HepG2 (cell line): ENCODE results near the gene HAS3. TPM values are rescaled to one million over a fixed set of nuclear protein-coding genes. Genes with fewer than 3 reads are reported as not detected.

Source experiments
- ATAC-seq: fragments of 200-7000 bp; cut with Tn5 transposase; 3 replicates; pipeline ENCODE4 v1.9.1; 2020; ENCODE audit warnings: mild to moderate bottlenecking, moderate library complexity
- BruUV-seq: library from RNA; stranded (reverse); fragments of 400-500 nt; replicated peaks from 2 replicates; lab custom pipeline; 2021; lab: Mats Ljungman, UMichigan
- CTCF ChIA-PET: fragments of 300-600 bp; formaldehyde crosslinking; extraction: SDS; loops from one replicate; lab custom pipeline; 2021; ENCODE audit warnings: low total read pairs, inconsistent platforms, low intra/inter-chr PET ratio; lab: Yijun Ruan, JAX
- POLR2A ChIA-PET: fragments of 350-600 bp; sonication (Branson Sonifier 250); formaldehyde crosslinking; loops from one replicate; lab custom pipeline; 2020; ENCODE audit warnings: antibody characterized with exemption, inconsistent platforms; lab: Yijun Ruan, JAX
- DNase-seq: peaks from one replicate; pipeline ENCODE4 v3.0.0-alpha.2; 2015; ENCODE audit warnings: low spot score
- FAIRE-seq: peaks from 3 replicates; lab custom pipeline; 2011; peaks lifted over from hg19 to GRCh38; lab: Jason Lieb, UNC
- H2AFZ ChIP-seq: one replicate; pipeline ENCODE4 v1.6.1; 2011; ENCODE audit warnings: low read length, inconsistent platforms
- H3K27ac ChIP-seq: fragments of 300-600 bp; 3 replicates; pipeline ENCODE4 v1.8.0; 2011; ENCODE audit warnings: mixed run types, mild to moderate bottlenecking, mixed read lengths, low read length, inconsistent platforms; ENCODE audit not compliant: insufficient read depth; ENCODE audit errors: extremely low read length
- H3K27me3 ChIP-seq, 2 experiments: fragments of 200-600 bp in 1 of 2; 2 replicates in 1 of 2; 3 replicates in 1 of 2; pipeline versions ENCODE4 v1.6.0 to v1.8.0; 2011; ENCODE audit warnings: low read length in 2 of 2, mild to moderate bottlenecking in 2 of 2, moderate library complexity in 2 of 2, inconsistent platforms in 1 of 2; ENCODE audit not compliant: insufficient read depth in 2 of 2, control insufficient read depth in 1 of 2
- H3K36me3 ChIP-seq, 2 experiments: fragments of 200-600 bp in 1 of 2; replicated peaks in 1 of 2; 2 replicates in 1 of 2; 3 replicates in 1 of 2; pipeline versions ENCODE4 v1.5.1 to v1.8.0; 2011; ENCODE audit warnings: low read length in 2 of 2, inconsistent platforms in 1 of 2; ENCODE audit not compliant: insufficient read depth in 2 of 2, control insufficient read depth in 1 of 2
- H3K4me1 ChIP-seq: 2 replicates; pipeline ENCODE4 v1.5.1; 2012; ENCODE audit warnings: low read length, inconsistent platforms; ENCODE audit not compliant: insufficient read depth
- H3K4me2 ChIP-seq: 2 replicates; pipeline ENCODE4 v1.6.0; 2011; ENCODE audit warnings: low read depth, low read length, inconsistent platforms
- H3K4me3 ChIP-seq, 3 experiments: fragments of 200-600 bp in 1 of 3; sonication (generic), shearing (Covaris generic) in 1 of 3; replicated peaks in 1 of 3; 2 replicates each; pipeline ENCODE4 v1.5.1; 2011 to 2016; ENCODE audit warnings: low read length in 3 of 3, inconsistent platforms in 2 of 3, low read depth in 2 of 3, mild to moderate bottlenecking in 2 of 3, control low read depth in 1 of 3, mixed read lengths in 1 of 3; ENCODE audit not compliant: insufficient read depth in 1 of 3
- H3K79me2 ChIP-seq: one replicate; pipeline ENCODE4 v1.6.1; 2011; ENCODE audit warnings: low read length, inconsistent platforms; ENCODE audit not compliant: insufficient read depth
- H3K9ac ChIP-seq: 2 replicates; pipeline ENCODE4 v1.6.0; 2011; ENCODE audit warnings: mild to moderate bottlenecking, low read depth, low read length, inconsistent platforms; ENCODE audit not compliant: insufficient read depth
- H3K9me3 ChIP-seq: 2 replicates; pipeline ENCODE4 v1.5.1; 2012; ENCODE audit warnings: mild to moderate bottlenecking, low read length
- H4K20me1 ChIP-seq: 2 replicates; pipeline ENCODE4 v1.6.0; 2011; ENCODE audit warnings: inconsistent platforms, mild to moderate bottlenecking, low read length, moderate library complexity; ENCODE audit not compliant: insufficient read depth
- CAMTA2 ChIP-seq: sonication (generic); formaldehyde crosslinking; IDR thresholded peaks from 2 replicates; pipeline ENCODE4 v1.4.0; 2020; ENCODE audit warnings: mild to moderate bottlenecking, missing genetic modification reagents, borderline replicate concordance
- CCDC6 ChIP-seq: sonication (generic); formaldehyde crosslinking; IDR thresholded peaks from 2 replicates; pipeline ENCODE4 v1.8.1; 2022; ENCODE audit warnings: mild to moderate bottlenecking, missing genetic modification reagents, moderate library complexity
- HOXA3 ChIP-seq: sonication (generic); formaldehyde crosslinking; IDR thresholded peaks from 2 replicates; pipeline ENCODE4 v1.5.0; 2020; ENCODE audit warnings: missing genetic modification reagents
- SMAD3 ChIP-seq: sonication (generic); formaldehyde crosslinking; IDR thresholded peaks from 2 replicates; pipeline ENCODE4 v1.4.0; 2020; ENCODE audit warnings: missing genetic modification reagents
- TMF1 ChIP-seq: sonication (generic); formaldehyde crosslinking; IDR thresholded peaks from 2 replicates; pipeline ENCODE4 v1.8.1; 2022; ENCODE audit warnings: low read depth, missing genetic modification reagents
- ZMAT3 ChIP-seq: sonication (generic); formaldehyde crosslinking; conservative IDR thresholded peaks from 2 replicates; pipeline ENCODE4 v1.7.0; 2021; ENCODE audit warnings: missing genetic modification reagents
- ZNF205 ChIP-seq: IDR thresholded peaks from 2 replicates; pipeline ENCODE4 v1.6.1; 2018; ENCODE audit warnings: missing biosample characterization, missing genetic modification reagents
- ZNF235 ChIP-seq: sonication (generic); formaldehyde crosslinking; IDR thresholded peaks from 2 replicates; pipeline ENCODE4 v1.8.1; 2023; ENCODE audit warnings: mild to moderate bottlenecking, missing genetic modification reagents, borderline replicate concordance
- ZNF607 ChIP-seq: sonication (generic); formaldehyde crosslinking; IDR thresholded peaks from 2 replicates; pipeline ENCODE4 v1.5.1; 2020; ENCODE audit warnings: missing genetic modification reagents, mild to moderate bottlenecking, borderline replicate concordance
- ZNF652 ChIP-seq: IDR thresholded peaks from 2 replicates; pipeline ENCODE4 v1.6.1; 2016; ENCODE audit warnings: low read depth, borderline replicate concordance
- WGBS: methylation state at CpG from one replicate; pipeline ENCODE4 v1.1.6; 2017; ENCODE audit warnings: low lambda C conversion rate; 5-methylcytosine and 5-hydroxymethylcytosine counted together
- in situ Hi-C: cut with HindIII; loops from 2 replicates; pipeline ENCODE4 v1.10.0; 2017; ENCODE audit warnings: low pct_unique_long_range_greater_than_20kb; ENCODE audit not compliant: extremely low pct_ligation_motif_present
- intact Hi-C: fragments of 100-400 bp; cut with micrococcal nuclease; formaldehyde crosslinking; loops from one replicate; pipeline ENCODE4 v1.10.0; 2022; ENCODE audit not compliant: unreplicated experiment
- polyA plus RNA-seq, 8 experiments: library from polyadenylated mRNA; depleted of rRNA in 3 of 8; stranded (reverse) in 7 of 8; unstranded in 1 of 8; fragments of >200 nt; fragmentation: Illumina TruSeq in 4 of 8; extraction: Trizol in 4 of 8; gene quantifications; 2 replicates each; pipeline versions ENCODE4 v1.2.1 to v1.2.3, GENCODE V29; 2011 to 2016; ENCODE audit warnings: low read depth in 4 of 8, missing spikeins in 1 of 8, mixed read lengths in 1 of 8; ENCODE audit not compliant: insufficient read depth in 1 of 8
- total RNA-seq, 5 experiments: library from RNA; depleted of rRNA; stranded (reverse); fragments of >200 nt; fragmentation: Illumina TruSeq; extraction: Trizol; gene quantifications; 2 replicates each; pipeline ENCODE4 v1.2.3, GENCODE V29; 2016; ENCODE audit warnings: low read depth in 1 of 5
- TF ChIP-seq, protein P1 (sequence below): sonication (generic); formaldehyde crosslinking; IDR thresholded peaks from 2 replicates; pipeline ENCODE4 v1.4.0; 2020; ENCODE audit warnings: missing genetic modification reagents, low read depth, mild to moderate bottlenecking, borderline replicate concordance
- TF ChIP-seq, protein P2 (sequence below): sonication (generic); formaldehyde crosslinking; IDR thresholded peaks from 2 replicates; pipeline ENCODE4 v1.4.0; 2020; ENCODE audit warnings: missing genetic modification reagents
- TF ChIP-seq, protein P3 (sequence below): sonication (generic); formaldehyde crosslinking; IDR thresholded peaks from 2 replicates; pipeline ENCODE4 v1.8.1; 2023; ENCODE audit warnings: mild to moderate bottlenecking, moderate library complexity, missing genetic modification reagents
- TF ChIP-seq, protein P4 (sequence below): sonication (generic); formaldehyde crosslinking; IDR thresholded peaks from 2 replicates; pipeline ENCODE4 v1.8.0; 2022; ENCODE audit warnings: missing genetic modification reagents, mild to moderate bottlenecking, inconsistent platforms, borderline replicate concordance
- TF ChIP-seq, protein P5 (sequence below): IDR thresholded peaks from 2 replicates; pipeline ENCODE4 v1.6.1; 2016; ENCODE audit warnings: missing genetic modification reagents, missing compliant biosample characterization

HAS3 gene
- total and polyA plus RNA-seq, 2 of the 13 experiments (the other 11 are each of a cell fraction or from before 2014, with no cell fraction given): 0.04 to 0.30 TPM

DNA sequence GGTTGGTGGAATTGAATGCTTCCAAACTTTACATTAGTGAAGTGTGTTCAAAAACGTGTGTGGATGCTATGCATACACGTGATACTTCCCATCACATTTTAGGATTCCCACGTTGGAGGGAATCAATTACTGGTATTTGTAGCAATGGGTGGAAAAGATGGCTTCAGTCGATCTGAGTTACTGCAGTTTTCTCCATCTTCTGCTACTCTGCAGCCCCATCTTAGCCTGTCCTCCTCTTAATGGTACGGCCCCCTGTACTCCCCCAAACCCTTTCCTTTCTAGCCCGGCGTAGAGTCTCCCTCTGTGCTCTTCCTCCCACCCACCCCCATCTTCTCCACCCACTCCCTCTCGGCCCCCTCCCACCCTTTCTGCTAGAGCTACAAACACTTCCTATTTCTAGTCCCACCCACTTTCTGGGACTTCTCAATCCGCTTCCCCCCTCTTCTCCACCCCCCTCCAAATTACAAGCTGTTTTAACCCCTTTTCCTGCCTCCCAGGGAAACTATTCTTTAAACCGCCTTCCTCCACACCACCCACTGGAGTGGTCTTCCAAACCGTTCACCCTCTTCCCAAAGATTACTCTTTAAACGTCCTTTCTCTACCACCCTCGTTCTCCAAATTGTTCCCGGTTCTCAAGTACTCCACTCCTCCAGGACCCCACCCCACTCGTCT lies 25.9 kb downstream of the HAS3 start:
- ChIA-PET POLR2A (interaction anchor here (0.6 to 1.5 kb wide), 3 partner anchors 19 to 268 kb away, joined by 3 read pairs; no protein-coding TSS in a partner anchor), CTCF (no interaction called here)
- Histone ChIP-seq H3K9ac (peak overlapping the region; percentile 99), H3K4me2 (peak overlapping the region; percentile 77), H3K27me3 (no peaks in the 10 kb centered on the region; a peak in 1 of 5 replicates), H3K9me3 (no peaks in the 10 kb centered on the region), H3K27ac (peak overlapping the region; percentile 97), H3K4me3 (peak overlapping the region; percentile 87 to 98 (median 91)), H3K79me2 (peaks cover 65% of the 10 kb centered on the region), H3K4me1 (peaks cover 50% of the 10 kb centered on the region), H3K36me3 (peaks cover 0 to 15% of the 10 kb centered on the region in 2 experiments; a peak in 3 of 5 replicates), H2AFZ (no peak overlapping the region), H4K20me1 (0 out of 2 replicates have a peak, but pooled peaks cover 3% of the 10 kb centered on the region)
- no TSS peak for BruUV-seq
- no peak for FAIRE-seq
- in situ Hi-C loops (no loop called here), intact Hi-C loops (loop anchor here (10.0 kb wide), 1 partner anchor 607 kb away; no protein-coding TSS in a partner anchor)
- 6% methylated on average over 15 of the region's 15 CpGs for WGBS
- ATAC-seq: no peak; the same call in 2 of the 3 replicates
- no peak for DNase-seq
- TF ChIP-seq ZNF652 (0 out of 2 replicates have a peak, but pooled peaks have one; percentile 30), SMAD3 (CRISPR knock-in tag) (peak; percentile 12; the same call in 1 of the 2 replicates), ZNF235 (CRISPR knock-in tag) (0 out of 2 replicates have a peak, but pooled peaks have one; percentile 2), ZMAT3 (CRISPR knock-in tag) (peak; percentile 65; the same call in 1 of the 2 replicates), TMF1 (CRISPR knock-in tag) (no peak), HOXA3 (CRISPR knock-in tag) (0 out of 2 replicates have a peak, but pooled peaks have one; percentile 13), CCDC6 (CRISPR knock-in tag) (peak; percentile 12; the same call in 1 of the 2 replicates), ZNF607 (CRISPR knock-in tag) (0 out of 2 replicates have a peak, but pooled peaks have one; percentile 7), ZNF205 (CRISPR knock-in tag) (no peak), CAMTA2 (CRISPR knock-in tag) (0 out of 2 replicates have a peak, but pooled peaks have one; percentile 18)
- TF ChIP-seq, protein P1, sequence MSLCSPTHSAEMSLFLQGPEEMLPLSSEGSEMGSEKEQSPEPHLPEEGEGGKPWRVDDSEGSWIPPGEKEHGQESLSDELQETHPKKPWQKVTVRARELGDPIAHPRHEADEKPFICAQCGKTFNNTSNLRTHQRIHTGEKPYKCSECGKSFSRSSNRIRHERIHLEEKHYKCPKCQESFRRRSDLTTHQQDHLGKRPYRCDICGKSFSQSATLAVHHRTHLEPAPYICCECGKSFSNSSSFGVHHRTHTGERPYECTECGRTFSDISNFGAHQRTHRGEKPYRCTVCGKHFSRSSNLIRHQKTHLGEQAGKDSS: no peak
- TF ChIP-seq, protein P2, sequence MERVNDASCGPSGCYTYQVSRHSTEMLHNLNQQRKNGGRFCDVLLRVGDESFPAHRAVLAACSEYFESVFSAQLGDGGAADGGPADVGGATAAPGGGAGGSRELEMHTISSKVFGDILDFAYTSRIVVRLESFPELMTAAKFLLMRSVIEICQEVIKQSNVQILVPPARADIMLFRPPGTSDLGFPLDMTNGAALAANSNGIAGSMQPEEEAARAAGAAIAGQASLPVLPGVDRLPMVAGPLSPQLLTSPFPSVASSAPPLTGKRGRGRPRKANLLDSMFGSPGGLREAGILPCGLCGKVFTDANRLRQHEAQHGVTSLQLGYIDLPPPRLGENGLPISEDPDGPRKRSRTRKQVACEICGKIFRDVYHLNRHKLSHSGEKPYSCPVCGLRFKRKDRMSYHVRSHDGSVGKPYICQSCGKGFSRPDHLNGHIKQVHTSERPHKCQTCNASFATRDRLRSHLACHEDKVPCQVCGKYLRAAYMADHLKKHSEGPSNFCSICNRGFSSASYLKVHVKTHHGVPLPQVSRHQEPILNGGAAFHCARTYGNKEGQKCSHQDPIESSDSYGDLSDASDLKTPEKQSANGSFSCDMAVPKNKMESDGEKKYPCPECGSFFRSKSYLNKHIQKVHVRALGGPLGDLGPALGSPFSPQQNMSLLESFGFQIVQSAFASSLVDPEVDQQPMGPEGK (CRISPR knock-in tag): 0 out of 2 replicates have a peak, but pooled peaks have one; percentile 21
- TF ChIP-seq, protein P3, sequence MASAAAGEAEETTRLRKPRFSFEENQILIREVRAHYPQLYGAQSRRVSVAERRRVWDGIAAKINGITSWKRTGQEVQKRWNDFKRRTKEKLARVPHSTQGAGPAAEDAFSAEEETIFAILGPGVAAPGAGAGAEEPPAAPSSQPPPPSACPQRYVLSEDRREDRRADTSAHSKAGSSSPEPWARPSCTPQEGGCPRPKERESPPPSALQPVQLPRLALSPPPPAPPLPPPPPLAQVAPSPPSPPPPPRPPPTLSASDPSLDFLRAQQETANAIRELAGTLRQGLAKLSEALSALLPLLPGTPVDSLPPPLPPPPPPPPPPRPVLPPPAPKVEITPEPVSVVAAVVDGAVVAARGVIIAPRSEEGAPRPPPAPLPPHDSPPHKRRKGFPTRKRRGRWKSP (CRISPR knock-in tag): 0 out of 2 replicates have a peak, but pooled peaks have one; percentile 55
- TF ChIP-seq, protein P4, sequence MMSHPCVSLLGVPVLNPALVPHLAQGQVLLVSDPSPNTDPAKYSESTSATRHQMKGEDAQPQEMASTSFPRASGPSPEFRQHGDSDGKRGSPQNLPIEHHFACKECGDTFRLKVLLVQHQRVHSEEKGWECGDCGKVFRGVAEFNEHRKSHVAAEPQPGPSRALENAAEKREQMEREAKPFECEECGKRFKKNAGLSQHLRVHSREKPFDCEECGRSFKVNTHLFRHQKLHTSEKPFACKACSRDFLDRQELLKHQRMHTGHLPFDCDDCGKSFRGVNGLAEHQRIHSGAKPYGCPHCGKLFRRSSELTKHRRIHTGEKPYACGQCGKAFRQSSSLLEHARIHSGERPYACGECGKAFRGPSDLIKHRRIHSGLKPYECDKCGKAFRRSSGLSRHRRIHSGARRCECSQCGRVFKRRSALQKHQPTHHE (CRISPR knock-in tag): 0 out of 2 replicates have a peak, but pooled peaks have one; percentile 65
- TF ChIP-seq, protein P5, sequence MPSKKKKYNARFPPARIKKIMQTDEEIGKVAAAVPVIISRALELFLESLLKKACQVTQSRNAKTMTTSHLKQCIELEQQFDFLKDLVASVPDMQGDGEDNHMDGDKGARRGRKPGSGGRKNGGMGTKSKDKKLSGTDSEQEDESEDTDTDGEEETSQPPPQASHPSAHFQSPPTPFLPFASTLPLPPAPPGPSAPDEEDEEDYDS: 0 out of 2 replicates have a peak, but pooled peaks have one; percentile 10
